Measurements from ENCODE around the gene PDE1C.

DNA sequence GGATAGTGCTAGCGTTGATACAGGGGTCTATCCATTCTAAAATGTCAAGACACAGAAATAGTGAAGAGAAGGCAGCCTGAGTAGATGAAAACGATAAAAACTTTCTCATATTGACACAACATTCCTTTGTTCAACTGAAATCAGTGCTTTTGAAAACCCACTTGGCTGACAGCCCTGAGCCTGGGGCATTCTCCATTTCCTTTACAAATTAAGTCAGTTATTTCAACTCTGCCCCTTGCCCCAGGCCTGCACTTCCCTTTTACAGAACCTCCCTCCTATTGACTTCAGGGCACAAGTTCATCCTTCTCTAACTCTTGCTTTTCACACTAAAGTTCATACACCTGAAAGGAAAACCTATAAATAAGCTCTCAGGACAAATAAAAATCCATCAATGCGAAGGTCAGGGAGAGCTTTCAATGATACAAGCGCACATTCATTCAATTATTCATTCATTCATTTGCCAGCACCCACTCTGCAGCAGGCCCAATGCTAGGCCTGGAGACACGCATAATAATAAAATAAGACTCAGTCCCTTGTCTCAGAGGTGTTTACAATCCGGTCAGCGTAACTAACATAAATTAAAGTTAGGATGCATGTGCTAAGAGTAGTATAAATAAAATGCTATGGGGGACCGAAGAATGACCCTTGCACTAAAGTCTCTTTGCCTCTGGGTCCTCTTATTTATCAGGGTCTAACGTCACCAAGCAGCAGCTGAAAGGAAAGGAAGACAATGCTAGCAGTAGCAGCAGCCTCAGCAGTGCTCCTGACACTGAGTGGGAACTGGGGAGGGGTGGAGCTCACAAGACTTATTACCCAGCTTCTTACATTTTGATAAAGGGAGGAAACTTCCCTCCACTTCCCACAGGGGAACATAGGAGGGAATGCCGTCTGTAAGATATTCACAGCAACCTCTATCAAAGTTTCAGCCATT is 134.8 kb downstream of the PDE1C start:
- TF ChIP-seq CTCF (IDR thresholded peaks at IDR 0.05) (no peak), POLR2A (IDR thresholded peaks at IDR 0.05) (no peak)

Measured in ovary (tissue), 3 donors.